Skin of body (tissue), 2 donors: ENCODE measurements around the gene MCM3AP. TPM values are rescaled to one million over a fixed set of nuclear protein-coding genes. Genes with fewer than 3 reads are reported as not detected.

Source experiments
- DNase-seq: peaks from one replicate; lab custom pipeline; 2025; lab: John Stamatoyannopoulos, UW
- total RNA-seq: library from RNA; depleted of rRNA; stranded (reverse); fragments of >200 nt; gene quantifications from one replicate; pipeline ENCODE4 v1.2.3, GENCODE V29; 2014

Gene MCM3AP
- total RNA-seq, 1 donor from 2014 or later: 83.8 TPM

- no peak for DNase-seq
Measured at GRCh38 chr21:46187814-46188213, 97.6 kb downstream of the MCM3AP start.

GRCh38 chr21:46187261-46187660 is 98.2 kb downstream of the MCM3AP start:
- DNase-seq: no peak

DNA sequence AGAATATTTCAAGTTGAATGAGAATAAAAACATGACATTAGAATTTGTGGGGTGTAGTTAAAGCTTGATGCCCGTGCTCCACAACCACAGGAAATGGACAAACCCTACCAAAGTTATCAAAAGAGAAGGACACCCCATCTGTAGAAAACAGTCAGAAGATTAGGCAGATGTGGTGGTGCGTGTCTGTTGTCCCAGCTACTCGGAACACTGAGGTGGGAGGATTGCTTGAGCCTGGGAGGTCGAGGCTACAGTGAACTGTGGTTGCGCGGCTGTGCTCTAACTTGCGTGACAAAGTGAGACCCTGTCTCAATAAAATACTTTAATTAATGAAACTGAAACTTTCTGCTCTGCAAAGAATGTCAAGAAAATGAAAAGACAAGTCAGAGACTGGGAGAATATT is 99.7 kb downstream of the MCM3AP start:
- DNase-seq: no peak

Other genes starting within 250 kb of the MCM3AP start
- gene COL6A2, start 187.5 kb downstream of the MCM3AP start, total RNA-seq: 871 TPM
- 0.20 TPM for gene FTCD, start 130.0 kb downstream of the MCM3AP start, total RNA-seq
- 5.2 TPM for gene SPATC1L, start 101.2 kb downstream of the MCM3AP start, total RNA-seq
- gene LSS, start 56.8 kb downstream of the MCM3AP start, total RNA-seq: 59.4 TPM
- 13.0 TPM for gene YBEY, start 731 bp upstream of the MCM3AP start, total RNA-seq
- gene C21orf58, start 38.3 kb upstream of the MCM3AP start, total RNA-seq: 4.1 TPM
- 27.8 TPM for gene PCNT, start 38.5 kb upstream of the MCM3AP start, total RNA-seq
- gene DIP2A, start 173.3 kb upstream of the MCM3AP start, total RNA-seq: 31.2 TPM